Central memory CD8-positive, alpha-beta T cell (primary cell): ENCODE data around the gene APPBP2.
"Not testable (repeated sequence)": the region's sequence is repeated elsewhere in the genome, so short reads cannot be mapped to it uniquely, and the experiment has no call there.

ENCODE experiments used
- ATAC-seq: fragments of 150-1000 bp; cut with Tn5 transposase; replicated peaks from 2 replicates; pipeline ENCODE4 v1.10.0; 2022; ENCODE audit warnings: mild to moderate bottlenecking, moderate FRiP score, moderate number of reproducible peaks; ENCODE audit not compliant: poor library complexity, severe bottlenecking; ENCODE audit errors: extremely low read depth
- DNase-seq, 2 donors: peaks; one replicate each; pipeline ENCODE4 v3.0.0; 2021; ENCODE audit warnings: low spot score in 2 of 2
- H3K27ac Mint-ChIP-seq: one replicate; pipeline ENCODE4 v1.8.0; 2022; ENCODE audit warnings: low read depth, mild to moderate bottlenecking, moderate library complexity, mixed read lengths
- H3K27me3 Mint-ChIP-seq: one replicate; pipeline ENCODE4 v1.8.0; 2022; ENCODE audit warnings: mixed read lengths
- H3K36me3 Mint-ChIP-seq: one replicate; pipeline ENCODE4 v1.8.0; 2022; ENCODE audit warnings: mild to moderate bottlenecking, moderate library complexity, mixed read lengths; ENCODE audit not compliant: insufficient read depth
- H3K4me1 Mint-ChIP-seq: one replicate; pipeline ENCODE4 v1.8.0; 2022; ENCODE audit warnings: mixed read lengths
- H3K4me3 Mint-ChIP-seq: one replicate; pipeline ENCODE4 v1.8.0; 2022; ENCODE audit warnings: mild to moderate bottlenecking, moderate library complexity, mixed read lengths
- H3K9me3 Mint-ChIP-seq: one replicate; pipeline ENCODE4 v1.8.0; 2022; ENCODE audit warnings: mixed read lengths

Gene APPBP2

DNA sequence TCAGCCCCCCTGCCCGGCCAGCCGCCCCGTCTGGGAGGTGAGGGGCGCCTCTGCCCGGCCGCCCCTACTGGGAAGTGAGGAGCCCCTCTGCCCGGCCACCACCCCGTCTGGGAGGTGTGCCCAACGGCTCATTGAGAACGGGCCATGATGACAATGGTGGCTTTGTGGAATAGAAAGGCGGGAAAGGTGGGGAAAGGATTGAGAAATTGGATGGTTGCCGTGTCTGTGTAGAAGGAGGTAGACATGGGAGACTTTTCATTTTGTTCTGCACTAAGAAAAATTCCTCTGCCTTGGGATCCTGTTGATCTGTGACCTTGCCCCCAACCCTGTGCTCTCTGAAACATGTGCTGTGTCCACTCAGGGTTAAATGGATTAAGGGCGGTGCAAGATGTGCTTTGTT is 26.2 kb upstream of the APPBP2 start:
- not testable (repeated sequence) for H3K9me3 Mint-ChIP-seq, H3K4me3 Mint-ChIP-seq, H3K4me1 Mint-ChIP-seq, H3K36me3 Mint-ChIP-seq, H3K27ac Mint-ChIP-seq, DNase-seq, H3K27me3 Mint-ChIP-seq, ATAC-seq

DNA sequence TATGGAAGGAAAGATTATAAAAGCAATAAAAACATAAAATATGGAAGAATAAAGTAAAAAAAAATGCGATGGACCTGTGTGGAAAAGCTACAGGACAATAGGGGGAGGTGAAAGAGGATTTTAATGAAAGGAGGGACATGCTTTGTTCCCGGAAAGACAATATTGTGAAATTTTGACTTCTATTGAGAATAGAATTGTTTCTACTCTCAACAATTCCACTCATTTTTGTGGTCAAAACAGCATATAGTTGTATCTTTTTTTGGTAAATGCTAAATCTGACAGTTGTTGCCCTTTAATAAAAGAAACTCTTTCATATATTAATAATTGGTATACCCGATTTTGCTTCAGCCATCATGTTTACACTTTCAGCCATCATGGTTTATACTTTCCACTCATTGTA is 22.9 kb upstream of the APPBP2 start:
- DNase-seq (no peak), ATAC-seq (no peak)
- Mint-ChIP-seq H3K27me3 (no peaks in the 10 kb centered on the region), H3K9me3 (no peaks in the 10 kb centered on the region), H3K4me3 (no peak overlapping the region), H3K27ac (no peak overlapping the region), H3K36me3 (peaks cover 2% of the 10 kb centered on the region), H3K4me1 (no peaks in the 10 kb centered on the region)

DNA sequence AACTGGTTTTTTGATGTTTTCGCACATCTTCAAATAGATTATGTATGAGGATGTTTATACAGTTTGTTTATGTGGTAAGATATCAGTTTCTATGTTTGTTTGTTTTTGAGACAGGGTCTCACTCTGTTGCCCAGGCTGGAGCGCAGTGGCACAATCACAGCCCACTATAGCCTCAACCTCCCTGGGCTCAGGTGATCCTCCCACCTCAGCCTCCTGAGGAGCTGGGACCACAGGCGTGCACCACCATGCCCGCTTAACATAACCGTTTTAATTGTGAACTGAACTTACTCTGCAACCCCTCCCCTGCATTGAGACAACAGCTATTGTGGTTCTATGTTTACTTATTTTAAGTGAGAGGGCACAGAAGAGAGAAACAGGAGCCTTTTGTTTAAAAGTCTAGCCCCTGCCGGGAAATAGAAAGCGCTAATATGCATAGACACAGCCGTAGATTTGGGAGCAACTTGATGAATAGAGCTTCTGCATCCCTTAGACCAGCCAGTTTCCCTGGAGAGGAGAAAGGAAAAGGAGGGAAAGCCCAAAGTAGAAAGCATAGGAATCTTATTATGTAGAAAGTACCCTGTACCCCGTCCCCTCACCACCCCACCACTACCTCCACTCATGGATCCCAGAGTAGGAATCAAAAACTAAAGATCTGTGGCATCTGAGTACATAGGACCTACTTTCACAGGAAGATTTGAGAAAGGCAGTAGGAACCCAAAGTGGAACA is 19.6 kb upstream of the APPBP2 start:
- H3K36me3 Mint-ChIP-seq, result peaks cover 2% of the 10 kb centered on the region
- no peaks in the 10 kb centered on the region for H3K27me3 Mint-ChIP-seq
- no peak overlapping the region for H3K4me3 Mint-ChIP-seq
- ATAC-seq (no peak), DNase-seq (no peak)
- H3K4me1 Mint-ChIP-seq, result no peaks in the 10 kb centered on the region
- no peak overlapping the region for H3K27ac Mint-ChIP-seq
- no peaks in the 10 kb centered on the region for H3K9me3 Mint-ChIP-seq

DNA sequence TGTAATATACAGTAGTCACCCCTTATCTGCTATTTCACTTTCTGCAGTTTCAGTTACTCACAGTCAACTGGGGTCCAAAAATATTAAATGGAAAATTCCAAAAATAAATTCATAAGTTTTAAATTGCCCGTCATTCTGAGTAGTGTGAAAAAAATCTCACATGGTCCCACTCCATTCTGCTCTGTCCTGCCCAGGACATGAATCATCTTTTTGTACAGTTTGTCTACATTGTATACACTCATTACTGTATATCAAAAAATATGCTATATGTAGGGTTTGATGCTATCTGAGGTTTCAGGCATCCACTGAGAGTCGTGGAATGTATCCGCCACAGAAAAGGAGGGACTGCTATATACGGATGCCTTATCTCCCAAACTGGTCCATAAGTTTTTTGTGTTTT is 16.0 kb upstream of the APPBP2 start:
- no peak for ATAC-seq
- no peak overlapping the region for H3K4me3 Mint-ChIP-seq

DNA sequence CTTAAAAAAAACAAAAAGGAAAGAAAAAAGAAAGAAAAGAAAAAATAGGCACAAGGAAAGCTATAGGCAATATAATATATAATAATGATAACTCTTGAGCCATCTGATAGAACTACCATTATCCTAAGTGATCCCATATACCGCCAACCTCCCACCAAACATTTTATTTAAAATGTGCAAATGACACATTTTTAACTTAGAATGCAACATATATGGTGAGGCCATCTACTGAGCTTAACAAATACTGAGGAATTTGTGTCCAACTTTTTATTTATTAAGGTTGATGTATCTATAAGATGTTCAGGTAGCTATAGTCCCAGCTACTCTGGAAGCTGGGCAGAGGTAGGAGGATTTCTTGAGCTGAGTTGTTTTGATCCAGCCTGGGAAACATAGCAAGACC is 14.4 kb upstream of the APPBP2 start:
- Mint-ChIP-seq H3K36me3 (peaks cover 1% of the 10 kb centered on the region), H3K9me3 (no peaks in the 10 kb centered on the region), H3K27ac (no peak overlapping the region), H3K27me3 (no peaks in the 10 kb centered on the region), H3K4me3 (no peak overlapping the region), H3K4me1 (no peaks in the 10 kb centered on the region)
- ATAC-seq, result no peak
- no peak for DNase-seq

More for the DNA sequence above, 16.0 kb upstream of the APPBP2 start:
- no peak for DNase-seq
- Mint-ChIP-seq H3K27ac (no peak overlapping the region), H3K27me3 (no peaks in the 10 kb centered on the region), H3K36me3 (peaks cover 1% of the 10 kb centered on the region), H3K4me1 (no peaks in the 10 kb centered on the region), H3K9me3 (no peaks in the 10 kb centered on the region)

DNA sequence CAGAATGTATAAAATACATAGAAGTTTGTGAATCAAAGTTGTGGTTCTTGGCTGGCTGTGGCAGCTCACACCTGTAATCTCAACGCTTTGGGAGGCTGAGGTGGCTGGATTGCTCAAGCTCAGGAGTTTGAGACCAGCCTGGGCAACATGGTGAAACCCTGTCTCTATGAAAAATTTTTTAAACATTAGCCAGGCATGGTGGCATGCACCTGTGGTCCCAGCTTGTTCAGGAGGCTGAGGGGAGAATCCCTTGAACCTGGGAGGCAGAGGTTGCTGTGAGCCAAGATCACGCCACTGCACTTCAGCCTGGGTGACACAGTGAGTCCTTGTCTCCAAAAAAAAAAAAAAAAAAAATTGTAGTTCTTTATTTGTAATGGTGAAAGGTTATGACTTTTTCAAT is 13.8 kb upstream of the APPBP2 start:
- Mint-ChIP-seq H3K4me3 (no peak overlapping the region), H3K36me3 (peaks cover 1% of the 10 kb centered on the region), H3K27ac (no peak overlapping the region), H3K9me3 (no peaks in the 10 kb centered on the region), H3K27me3 (no peaks in the 10 kb centered on the region), H3K4me1 (no peaks in the 10 kb centered on the region)
- no peak for DNase-seq
- no peak for ATAC-seq

DNA sequence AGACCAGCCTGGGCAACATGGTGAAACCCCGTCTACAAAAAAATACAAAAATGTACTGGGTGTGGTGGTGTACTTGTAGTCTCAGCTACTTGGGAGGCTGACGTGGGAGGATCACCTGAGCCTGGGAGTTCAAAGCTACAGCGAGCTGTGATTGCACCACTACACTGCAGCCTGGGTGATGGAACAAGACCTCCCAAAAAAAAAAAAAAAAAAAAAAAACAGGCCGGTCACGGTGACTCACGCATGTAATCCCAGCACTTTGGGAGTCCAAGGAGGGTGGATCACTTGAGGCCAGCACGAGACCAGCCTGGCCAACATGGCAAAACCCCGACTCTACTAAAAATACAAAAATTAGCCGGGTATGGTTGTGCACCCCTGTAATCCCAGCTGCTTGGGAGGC is 12.7 kb upstream of the APPBP2 start:
- DNase-seq (no peak), ATAC-seq (no peak)
- no peaks in the 10 kb centered on the region for H3K4me1 Mint-ChIP-seq
- no peak overlapping the region for H3K27ac Mint-ChIP-seq
- H3K9me3 Mint-ChIP-seq, result no peaks in the 10 kb centered on the region
- H3K4me3 Mint-ChIP-seq, result no peak overlapping the region
- H3K27me3 Mint-ChIP-seq, result no peaks in the 10 kb centered on the region
- peaks cover 1% of the 10 kb centered on the region for H3K36me3 Mint-ChIP-seq

DNA sequence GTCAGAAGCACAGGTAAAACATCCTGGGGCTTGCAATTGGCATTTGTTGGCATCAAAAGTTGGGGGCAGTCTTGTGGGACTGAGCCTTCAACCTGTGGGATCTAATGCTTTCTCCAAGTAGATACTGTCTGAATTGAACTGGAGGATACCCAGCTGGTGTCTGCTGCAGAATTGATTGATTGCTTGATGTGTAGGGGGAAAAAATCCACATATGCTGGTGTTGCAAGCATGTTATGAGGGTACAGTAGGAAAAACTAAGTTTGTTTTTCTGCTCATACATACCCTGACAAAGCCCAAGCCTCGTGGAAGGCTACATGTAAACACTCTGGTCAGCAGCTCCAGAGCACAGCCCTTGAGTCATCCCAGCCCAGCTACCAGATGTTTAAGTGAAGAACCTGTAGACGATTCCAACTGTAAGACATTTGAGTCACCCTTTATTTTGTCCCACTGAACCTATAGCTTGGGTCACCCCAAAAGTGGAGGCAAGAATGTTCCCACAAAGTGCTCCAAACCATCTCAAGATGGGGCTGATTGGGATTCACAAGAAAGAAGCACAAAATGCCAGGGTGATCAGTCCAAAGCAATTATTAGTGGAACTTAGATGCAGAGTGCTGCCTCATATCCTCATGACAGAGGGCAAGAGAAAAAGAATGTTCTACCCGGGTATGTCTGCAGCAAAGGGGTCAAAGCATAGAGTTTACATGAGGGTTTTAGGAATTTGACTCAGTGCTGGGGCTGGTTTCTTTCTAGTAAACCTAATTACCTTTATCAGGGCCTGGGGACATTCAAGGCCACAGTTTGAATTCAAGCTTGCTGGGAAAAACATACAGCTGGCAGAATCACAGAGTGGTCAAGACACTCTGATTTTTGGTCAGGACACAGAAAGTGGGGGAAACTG is 9.6 kb upstream of the APPBP2 start:
- peaks cover 7% of the 10 kb centered on the region for H3K27me3 Mint-ChIP-seq
- peaks cover 8% of the 10 kb centered on the region for H3K4me1 Mint-ChIP-seq
- no peak for DNase-seq
- H3K36me3 Mint-ChIP-seq, result peaks cover 1% of the 10 kb centered on the region
- no peaks in the 10 kb centered on the region for H3K9me3 Mint-ChIP-seq
- ATAC-seq, result no peak
- H3K27ac Mint-ChIP-seq, result no peak overlapping the region
- no peak overlapping the region for H3K4me3 Mint-ChIP-seq

DNA sequence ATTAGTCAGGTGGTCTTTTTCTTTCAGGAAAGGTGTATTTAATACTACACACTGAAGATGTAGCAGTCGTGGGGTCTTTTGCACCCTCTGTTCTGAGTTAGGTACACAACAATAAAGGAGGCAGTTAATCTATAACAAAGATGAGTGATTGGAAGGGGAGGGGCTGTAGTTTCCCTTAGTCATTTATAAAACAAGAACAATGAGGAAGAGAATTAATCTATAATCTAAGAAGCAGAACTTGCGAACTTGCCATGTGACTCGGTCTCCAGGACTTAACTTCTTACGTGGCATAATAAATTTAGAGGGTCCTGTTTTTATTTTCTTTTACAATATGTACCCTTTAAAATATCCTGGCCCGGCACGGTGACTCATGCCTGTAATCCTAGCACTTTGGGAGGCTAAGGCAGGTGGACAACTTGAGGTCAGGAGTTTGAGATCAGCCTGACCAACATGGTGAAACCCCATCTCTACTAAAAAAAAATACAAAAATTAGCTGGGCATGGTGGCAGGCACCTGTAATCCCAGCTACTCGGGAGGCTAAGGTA is 8.6 kb upstream of the APPBP2 start:
- peaks cover 8% of the 10 kb centered on the region for H3K4me1 Mint-ChIP-seq
- no peak for DNase-seq
- ATAC-seq, result no peak
- H3K9me3 Mint-ChIP-seq, result no peaks in the 10 kb centered on the region
- H3K27me3 Mint-ChIP-seq, result peaks cover 7% of the 10 kb centered on the region
- no peak overlapping the region for H3K4me3 Mint-ChIP-seq
- H3K36me3 Mint-ChIP-seq, result peaks cover 1% of the 10 kb centered on the region
- no peak overlapping the region for H3K27ac Mint-ChIP-seq

DNA sequence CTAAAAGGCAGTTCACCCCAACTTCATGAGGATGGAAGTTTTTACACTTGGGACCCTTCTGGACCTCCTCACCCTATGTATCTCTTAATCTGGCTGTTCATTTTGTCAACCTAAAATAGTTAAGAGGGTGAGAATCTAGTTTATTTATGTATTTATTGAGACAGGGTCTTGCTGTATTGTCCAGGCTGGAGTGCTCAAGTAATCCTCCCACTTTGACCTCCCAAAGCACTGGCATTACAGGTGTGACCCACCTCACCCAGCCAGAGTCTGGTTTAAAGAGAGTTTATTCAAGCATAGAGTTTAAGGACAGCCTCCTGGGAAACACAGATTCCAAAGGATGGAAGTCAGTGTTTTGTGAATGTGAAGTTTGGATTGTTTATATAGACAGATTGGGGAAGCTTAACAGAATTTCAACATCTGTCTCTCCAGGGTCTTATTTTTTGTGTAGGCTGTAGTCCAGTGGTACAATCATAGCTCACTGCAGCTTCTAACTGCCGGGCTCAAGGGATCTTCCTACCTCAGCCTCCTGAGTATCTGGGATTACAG is 8.0 kb upstream of the APPBP2 start:
- Mint-ChIP-seq H3K4me1 (peaks cover 8% of the 10 kb centered on the region), H3K27me3 (peaks cover 7% of the 10 kb centered on the region), H3K9me3 (no peaks in the 10 kb centered on the region), H3K36me3 (peaks cover under 1% of the 10 kb centered on the region), H3K4me3 (no peak overlapping the region), H3K27ac (no peak overlapping the region)
- DNase-seq, result no peak
- no peak for ATAC-seq

DNA sequence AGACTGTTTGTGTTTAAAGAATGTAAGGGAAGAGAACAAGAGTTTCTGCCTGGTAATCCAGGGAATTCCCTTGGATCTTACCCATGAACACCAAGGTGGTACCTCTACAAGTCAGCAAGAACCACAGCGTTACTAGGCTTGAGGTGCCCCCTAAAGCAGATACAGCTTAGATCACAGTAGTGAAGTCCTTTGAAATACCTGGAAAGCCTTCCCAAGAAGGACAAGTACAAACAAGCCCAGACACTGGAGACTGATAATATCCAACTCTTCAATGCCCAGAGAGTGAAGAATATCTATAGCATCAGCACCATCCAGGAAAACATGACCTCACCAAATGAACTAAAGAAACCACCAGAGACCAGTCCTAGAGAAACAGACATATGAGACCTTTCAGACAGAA is 3.8 kb upstream of the APPBP2 start:
- H3K4me3 Mint-ChIP-seq, result no peak overlapping the region
- peaks cover 15% of the 10 kb centered on the region for H3K4me1 Mint-ChIP-seq
- peaks cover 11% of the 10 kb centered on the region for H3K36me3 Mint-ChIP-seq
- DNase-seq (no peak), ATAC-seq (no peak)
- H3K27me3 Mint-ChIP-seq, result peaks cover 7% of the 10 kb centered on the region
- H3K9me3 Mint-ChIP-seq, result no peaks in the 10 kb centered on the region
- no peak overlapping the region for H3K27ac Mint-ChIP-seq

DNA sequence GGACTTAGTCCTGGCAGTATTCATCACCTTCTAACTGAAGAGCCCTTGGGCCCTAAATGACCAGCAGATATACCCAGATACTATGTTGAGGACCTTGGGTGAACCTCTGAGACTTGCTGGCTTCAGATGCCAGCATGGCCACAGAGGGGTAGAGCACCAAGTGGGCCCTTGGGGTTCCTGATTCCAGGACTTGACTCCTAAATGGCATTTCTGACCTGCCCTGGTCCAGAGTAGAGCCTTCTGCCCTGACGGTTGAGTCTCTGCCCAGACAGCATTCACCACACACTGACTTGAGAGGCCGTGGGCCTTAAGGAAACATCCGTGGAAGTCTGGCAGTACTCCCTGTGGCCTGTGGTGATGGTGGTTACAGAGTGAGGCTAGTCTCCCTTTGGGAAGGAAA is 2.8 kb upstream of the APPBP2 start:
- H3K27ac Mint-ChIP-seq, result no peak overlapping the region
- ATAC-seq (no peak), DNase-seq (no peak)
- peaks cover 7% of the 10 kb centered on the region for H3K27me3 Mint-ChIP-seq
- H3K9me3 Mint-ChIP-seq, result no peaks in the 10 kb centered on the region
- H3K36me3 Mint-ChIP-seq, result peaks cover 11% of the 10 kb centered on the region
- no peak overlapping the region for H3K4me3 Mint-ChIP-seq
- H3K4me1 Mint-ChIP-seq, result peaks cover 25% of the 10 kb centered on the region
